ENCODE results near the gene SNX20. TPM values are rescaled to one million over a fixed set of nuclear protein-coding genes. Genes with fewer than 3 reads are reported as not detected.

The SNX20 gene
- total RNA-seq, 4 donors from 2014 or later, result 0.76 to 7.7 (median 4.4) TPM

- Histone ChIP-seq H3K36me3 (no peaks in the 10 kb centered on the region), H3K27me3 (no peaks in the 10 kb centered on the region), H3K4me1 (no peaks in the 10 kb centered on the region), H3K27ac (no peak overlapping the region), H3K9me3 (no peaks in the 10 kb centered on the region), H3K4me3 (no peak overlapping the region)
- TF ChIP-seq POLR2A (IDR thresholded peaks at IDR 0.05), result no peak
- intact Hi-C loops (cut with DNase I; ENCODE audit: low total_unique reads), result no loop called here
- DNase-seq, result no peak
Observed at GRCh38 chr16:50688867-50689266, 7.8 kb upstream of the SNX20 start.

DNA sequence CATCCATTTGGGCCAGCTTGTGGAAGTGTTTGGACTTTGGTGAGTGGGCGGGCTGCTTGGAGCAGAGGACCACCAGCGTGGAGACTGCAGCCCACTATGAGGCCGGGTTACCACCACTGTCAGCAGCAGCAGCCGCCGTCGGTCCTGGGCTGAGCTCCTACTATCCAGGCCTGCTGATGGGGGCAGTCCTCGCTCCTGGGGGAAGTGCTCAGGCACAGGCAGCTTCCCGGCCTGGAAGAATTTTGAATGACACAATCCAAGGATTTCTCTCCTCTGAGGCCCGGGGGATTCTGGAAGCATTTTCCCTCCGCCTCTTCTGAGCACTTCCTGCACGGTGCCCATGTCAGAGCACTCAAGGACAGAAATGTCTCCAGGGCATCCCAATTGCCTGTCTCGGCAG lies 7.0 kb upstream of the SNX20 start:
- intact Hi-C loops (cut with DNase I; ENCODE audit: low total_unique reads), result no loop called here
- H3K4me1 ChIP-seq, result no peaks in the 10 kb centered on the region
- DNase-seq, result no peak
- H3K4me3 ChIP-seq, result no peak overlapping the region
- no peaks in the 10 kb centered on the region for H3K36me3 ChIP-seq
- H3K27me3 ChIP-seq, result no peaks in the 10 kb centered on the region
- TF ChIP-seq CTCF (IDR thresholded peaks at IDR 0.05), result no peak
- no peak for TF ChIP-seq POLR2A (IDR thresholded peaks at IDR 0.05)
- H3K27ac ChIP-seq, result no peak overlapping the region
- H3K9me3 ChIP-seq, result no peaks in the 10 kb centered on the region

DNA sequence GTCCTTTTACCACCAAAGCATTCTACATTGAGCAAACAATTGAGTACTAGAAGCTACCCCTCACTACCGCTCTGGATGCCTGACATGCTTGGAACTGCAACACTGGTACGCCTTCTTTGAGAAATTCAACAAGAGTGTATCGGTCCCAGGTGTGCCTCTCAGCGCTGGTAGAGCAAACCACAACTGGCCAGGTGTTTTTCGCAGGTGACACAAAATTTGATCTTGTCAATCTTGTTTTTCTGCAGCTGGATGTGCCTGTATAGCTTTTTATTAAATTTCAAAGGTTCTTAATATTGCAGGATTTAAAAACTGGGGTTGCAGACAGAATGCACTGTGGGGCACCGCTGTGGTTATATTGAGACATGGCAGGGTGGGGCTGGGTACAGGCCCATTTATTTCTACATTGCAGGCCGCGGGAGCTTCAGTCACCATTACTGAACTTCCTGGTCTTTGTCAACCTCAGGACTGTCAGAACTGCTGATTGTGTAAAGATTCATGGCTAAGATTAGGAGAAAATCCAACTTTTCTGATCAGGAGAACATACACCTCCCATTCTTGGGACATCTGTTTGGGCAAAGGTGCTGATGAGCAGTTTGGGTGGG lies 4.5 kb upstream of the SNX20 start:
- no peak for TF ChIP-seq CTCF (IDR thresholded peaks at IDR 0.05)
- intact Hi-C loops (cut with DNase I; ENCODE audit: low total_unique reads), result no loop called here
- DNase-seq, result no peak
- H3K4me3 ChIP-seq, result no peak overlapping the region
- H3K27me3 ChIP-seq, result no peaks in the 10 kb centered on the region
- H3K27ac ChIP-seq, result no peak overlapping the region
- no peaks in the 10 kb centered on the region for H3K36me3 ChIP-seq
- no peaks in the 10 kb centered on the region for H3K9me3 ChIP-seq
- H3K4me1 ChIP-seq, result no peaks in the 10 kb centered on the region

DNA sequence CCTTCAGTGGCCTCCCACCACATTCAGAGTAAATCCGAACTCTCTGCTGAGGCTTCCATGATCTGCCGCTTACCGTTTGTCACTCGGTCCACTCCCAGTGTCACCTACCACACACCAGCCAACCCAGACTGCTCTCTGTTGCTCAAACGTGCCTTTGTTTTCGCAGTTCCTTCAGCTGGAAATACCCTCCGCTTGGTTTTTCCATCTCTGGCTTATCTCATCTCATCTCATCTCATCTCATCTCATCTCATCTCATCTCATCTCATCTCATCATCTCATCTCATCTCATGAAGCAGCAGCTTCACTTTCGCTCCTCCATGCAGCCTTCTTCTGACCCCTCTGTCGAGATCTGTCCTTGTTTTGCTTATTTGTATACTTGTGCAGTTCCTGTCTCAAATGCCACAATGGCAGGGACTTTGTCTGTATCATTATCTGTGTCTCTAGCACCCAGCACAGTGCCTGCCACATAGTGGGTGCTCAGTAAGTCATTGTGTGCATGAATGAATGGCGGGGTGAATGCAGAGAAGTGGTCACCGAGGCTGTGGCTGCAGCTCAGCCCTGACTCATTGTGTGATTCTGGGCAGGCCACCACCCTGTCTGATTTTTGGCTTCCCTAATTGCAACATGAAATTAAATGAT lies 3.8 kb upstream of the SNX20 start:
- no peaks in the 10 kb centered on the region for H3K9me3 ChIP-seq
- DNase-seq, result no peak
- no peaks in the 10 kb centered on the region for H3K4me1 ChIP-seq
- TF ChIP-seq CTCF (IDR thresholded peaks at IDR 0.05), result no peak
- TF ChIP-seq POLR2A (IDR thresholded peaks at IDR 0.05), result no peak
- no peak overlapping the region for H3K27ac ChIP-seq
- intact Hi-C loops (cut with DNase I; ENCODE audit: low total_unique reads), result no loop called here
- no peaks in the 10 kb centered on the region for H3K36me3 ChIP-seq
- no peaks in the 10 kb centered on the region for H3K27me3 ChIP-seq
- no peak overlapping the region for H3K4me3 ChIP-seq

DNA sequence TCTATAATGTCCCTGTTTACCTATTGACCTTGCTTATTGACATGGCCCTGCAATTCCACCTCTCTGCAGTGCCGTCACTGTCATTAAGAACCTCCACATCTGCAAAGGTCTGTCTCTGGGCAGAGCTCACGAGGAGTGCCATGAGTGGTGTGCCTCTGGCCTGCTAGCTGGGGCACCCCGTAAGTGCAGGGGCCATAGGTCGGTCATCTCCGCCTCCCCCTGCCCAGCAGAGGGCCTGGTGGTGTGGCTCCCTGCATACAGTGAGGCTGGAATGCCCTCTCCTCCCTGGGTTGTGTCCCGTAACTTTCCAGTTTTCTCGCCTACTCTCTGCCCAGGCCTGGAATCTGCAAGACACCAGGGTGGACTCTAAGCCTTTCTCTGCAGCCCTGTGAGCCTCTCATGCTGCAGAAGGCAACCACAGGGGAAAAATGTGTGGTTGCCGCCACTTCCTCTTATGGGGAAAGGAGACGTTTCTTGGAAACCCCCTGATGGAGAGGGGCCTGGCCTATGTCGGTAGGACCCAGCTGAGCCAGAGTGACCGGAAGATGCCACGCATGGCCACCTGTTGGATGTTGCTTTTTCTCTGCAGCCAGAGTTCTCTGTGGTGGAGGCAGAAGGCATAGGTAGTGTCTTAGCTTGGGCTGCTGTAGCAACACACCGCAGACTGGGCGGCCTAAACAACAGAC lies 2.7 kb upstream of the SNX20 start:
- H3K27ac ChIP-seq, result no peak overlapping the region

More for the DNA sequence above, 2.7 kb upstream of the SNX20 start:
- DNase-seq, result no peak
- Histone ChIP-seq H3K36me3 (no peaks in the 10 kb centered on the region), H3K9me3 (no peaks in the 10 kb centered on the region), H3K4me1 (no peaks in the 10 kb centered on the region), H3K4me3 (no peak overlapping the region), H3K27me3 (no peaks in the 10 kb centered on the region)
- TF ChIP-seq POLR2A (IDR thresholded peaks at IDR 0.05) (no peak), CTCF (IDR thresholded peaks at IDR 0.05) (no peak)
- intact Hi-C loops (cut with DNase I; ENCODE audit: low total_unique reads), result no loop called here
